H1 (cell line): ENCODE measurements around the gene ELAVL1. TPM values are rescaled to one million over a fixed set of nuclear protein-coding genes. Genes with fewer than 3 reads are reported as not detected.

Experiments used
- CTCF ChIA-PET: fragments of 300-600 bp; sonication (Branson Sonifier 250); formaldehyde crosslinking; loops from one replicate; lab custom pipeline; 2021; ENCODE audit not compliant: partially characterized antibody; lab: Charles Lee
- POLR2A ChIA-PET: fragments of 300-600 bp; sonication (Branson Sonifier 250); formaldehyde crosslinking; loops from one replicate; lab custom pipeline; 2021; ENCODE audit warnings: inconsistent platforms; ENCODE audit not compliant: partially characterized antibody; lab: Charles Lee
- DNase-seq, 2 experiments: peaks; one replicate each; pipeline versions ENCODE4 v3.0.0 to v3.0.0-alpha.2; 2010 to 2022; ENCODE audit warnings: low spot score in 2 of 2, low read depth in 1 of 2, mixed read lengths in 1 of 2
- FAIRE-seq: peaks from 2 replicates; lab custom pipeline; 2011; peaks lifted over from hg19 to GRCh38; lab: Jason Lieb, UNC
- H2AFZ ChIP-seq: 2 replicates; pipeline ENCODE4 v1.8.1; 2012; ENCODE audit warnings: low read length, inconsistent platforms
- H2AK5ac ChIP-seq: 2 replicates; pipeline ENCODE4 v1.6.1; 2013; ENCODE audit warnings: low read depth, low read length
- H2BK120ac ChIP-seq: replicated peaks from 2 replicates; pipeline ENCODE3; 2013; ENCODE audit warnings: low read depth, low read length, inconsistent platforms
- H2BK12ac ChIP-seq: 2 replicates; pipeline ENCODE4 v1.6.1; 2013; ENCODE audit warnings: low read depth, low read length
- H2BK15ac ChIP-seq: 2 replicates; pipeline ENCODE4 v1.6.1; 2013; ENCODE audit warnings: low read length
- H2BK20ac ChIP-seq: 2 replicates; pipeline ENCODE4 v1.6.1; 2013; ENCODE audit warnings: low read length
- H2BK5ac ChIP-seq: 2 replicates; pipeline ENCODE4 v1.6.1; 2013; ENCODE audit warnings: low read depth, low read length
- H3K14ac ChIP-seq: 2 replicates; pipeline ENCODE4 v1.6.1; 2013; ENCODE audit warnings: inconsistent platforms; ENCODE audit not compliant: insufficient read length
- H3K18ac ChIP-seq: 2 replicates; pipeline ENCODE4 v1.6.1; 2013; ENCODE audit warnings: low read length; ENCODE audit errors: extremely low read depth
- H3K23ac ChIP-seq: 2 replicates; pipeline ENCODE4 v1.6.1; 2013; ENCODE audit warnings: inconsistent platforms; ENCODE audit not compliant: insufficient read length
- H3K23me2 ChIP-seq: 2 replicates; pipeline ENCODE4 v1.6.1; 2013; ENCODE audit warnings: low read depth, low read length
- H3K27ac ChIP-seq: 2 replicates; pipeline ENCODE4 v1.6.1; 2011; ENCODE audit warnings: low read depth, low read length, inconsistent platforms
- H3K27me3 ChIP-seq, 4 experiments: replicated peaks in 1 of 4; 1 replicate in 1 of 4; 2 replicates in 3 of 4; pipeline versions ENCODE4 v1.6.1 to v1.8.1; 2011 to 2013; ENCODE audit warnings: low read length in 3 of 4, mild to moderate bottlenecking in 3 of 4, inconsistent platforms in 2 of 4, mixed read lengths in 2 of 4, moderate library complexity in 1 of 4; ENCODE audit not compliant: control insufficient read depth in 3 of 4, insufficient read depth in 3 of 4; ENCODE audit errors: extremely low read depth in 1 of 4
- H3K36me3 ChIP-seq, 4 experiments: 2 replicates each; pipeline versions ENCODE4 v1.6.1 to v1.8.1; 2011 to 2013; ENCODE audit warnings: mild to moderate bottlenecking in 4 of 4, low read length in 3 of 4, moderate library complexity in 2 of 4, control low read depth in 1 of 4, inconsistent platforms in 1 of 4; ENCODE audit not compliant: insufficient read depth in 4 of 4, control insufficient read depth in 2 of 4
- H3K4ac ChIP-seq: replicated peaks from 2 replicates; pipeline ENCODE3; 2013; ENCODE audit warnings: low read length, low read depth, mixed read lengths, inconsistent platforms; ENCODE audit not compliant: insufficient read length
- H3K4me1 ChIP-seq, 4 experiments: replicated peaks in 1 of 4; 1 replicate in 1 of 4; 2 replicates in 3 of 4; pipeline versions ENCODE4 v1.6.1 to v1.8.1; 2011 to 2013; ENCODE audit warnings: low read length in 3 of 4, inconsistent platforms in 2 of 4, mixed read lengths in 1 of 4; ENCODE audit not compliant: insufficient read depth in 4 of 4, control insufficient read depth in 3 of 4
- H3K4me2 ChIP-seq, 2 experiments: 2 replicates each; pipeline versions ENCODE4 v1.6.1 to v1.8.1; 2011 to 2013; ENCODE audit warnings: low read depth in 2 of 2, low read length in 2 of 2, control low read depth in 1 of 2, inconsistent platforms in 1 of 2, mild to moderate bottlenecking in 1 of 2; ENCODE audit not compliant: insufficient read depth in 1 of 2
- H3K4me3 ChIP-seq, 4 experiments: fragments of 200-600, 300-600 bp in 1 of 4; sonication (generic), shearing (Covaris generic), sonication (Bioruptor Twin) in 1 of 4; 2 replicates each; pipeline versions ENCODE4 v1.5.1 to v1.8.1; 2011 to 2016; ENCODE audit warnings: low read length in 4 of 4, low read depth in 3 of 4, control low read depth in 2 of 4, inconsistent platforms in 2 of 4, mild to moderate bottlenecking in 2 of 4, mixed read lengths in 1 of 4, moderate library complexity in 1 of 4; ENCODE audit not compliant: insufficient read depth in 2 of 4; ENCODE audit errors: extremely low read depth in 1 of 4
- H3K56ac ChIP-seq: replicated peaks from 2 replicates; pipeline ENCODE3; 2013; ENCODE audit warnings: low read depth, mild to moderate bottlenecking, mixed read lengths, low read length, inconsistent platforms; ENCODE audit not compliant: insufficient read length
- H3K79me1 ChIP-seq: 2 replicates; pipeline ENCODE4 v1.6.1; 2013; ENCODE audit warnings: low read depth, low read length, control low read depth
- H3K79me2 ChIP-seq, 2 experiments: 2 replicates each; pipeline versions ENCODE4 v1.6.1 to v1.8.1; 2012 to 2013; ENCODE audit warnings: low read length in 2 of 2, mild to moderate bottlenecking in 2 of 2, inconsistent platforms in 1 of 2; ENCODE audit not compliant: insufficient read depth in 2 of 2, control insufficient read depth in 1 of 2
- H3K9ac ChIP-seq, 4 experiments: replicated peaks in 1 of 4; 1 replicate in 1 of 4; 2 replicates in 3 of 4; pipeline versions ENCODE4 v1.6.1 to v1.8.1; 2011 to 2013; ENCODE audit warnings: low read depth in 3 of 4, low read length in 3 of 4, control low read depth in 2 of 4, mild to moderate bottlenecking in 2 of 4, moderate library complexity in 2 of 4, inconsistent platforms in 1 of 4; ENCODE audit errors: extremely low read depth in 1 of 4
- H3K9me3 ChIP-seq, 2 experiments: 2 replicates each; pipeline versions ENCODE4 v1.6.1 to v1.8.1; 2012 to 2013; ENCODE audit warnings: mild to moderate bottlenecking in 2 of 2, moderate library complexity in 2 of 2, control low read depth in 1 of 2, inconsistent platforms in 1 of 2, low read depth in 1 of 2, low read length in 1 of 2, mixed read lengths in 1 of 2; ENCODE audit not compliant: insufficient read depth in 2 of 2
- H4K20me1 ChIP-seq, 2 experiments: replicated peaks in 1 of 2; 2 replicates each; pipeline versions ENCODE3 to v1.8.1; 2011 to 2013; ENCODE audit warnings: inconsistent platforms in 2 of 2, low read length in 2 of 2, mild to moderate bottlenecking in 1 of 2; ENCODE audit not compliant: insufficient read depth in 2 of 2, control insufficient read depth in 1 of 2
- H4K5ac ChIP-seq: 2 replicates; pipeline ENCODE4 v1.6.1; 2013; ENCODE audit warnings: low read length, low read depth, mixed read lengths, inconsistent platforms; ENCODE audit not compliant: insufficient read length
- H4K8ac ChIP-seq: 2 replicates; pipeline ENCODE4 v1.8.0; 2013; ENCODE audit warnings: mild to moderate bottlenecking, moderate library complexity, low read length, inconsistent platforms; ENCODE audit not compliant: insufficient read depth; ENCODE audit errors: extremely low read depth
- H4K91ac ChIP-seq: replicated peaks from 2 replicates; pipeline ENCODE3; 2013; ENCODE audit warnings: low read length, mixed read lengths, inconsistent platforms; ENCODE audit not compliant: insufficient read length
- CBX5 ChIP-seq: fragments of 300-800, 300-1000 bp; sonication (generic); IDR thresholded peaks from 2 replicates; pipeline ENCODE4 v1.7.1; 2016; ENCODE audit warnings: antibody characterized with exemption, low read length, low read depth
- EP300 ChIP-seq, 2 experiments: IDR thresholded peaks; 1 replicate in 1 of 2; 2 replicates in 1 of 2; pipeline ENCODE4 v1.6.1; 2011 to 2012; ENCODE audit warnings: low read depth in 2 of 2, low read length in 2 of 2, mild to moderate bottlenecking in 2 of 2, borderline replicate concordance in 1 of 2, inconsistent platforms in 1 of 2, moderate library complexity in 1 of 2
- SP1 ChIP-seq: IDR thresholded peaks from 2 replicates; pipeline ENCODE4 v1.6.1; 2011; ENCODE audit warnings: low read depth, low read length
- TAF1 ChIP-seq: IDR thresholded peaks from 2 replicates; pipeline ENCODE4 v1.6.1; 2011; ENCODE audit warnings: mild to moderate bottlenecking, low read depth, low read length
- WGBS, 2 experiments: shearing (Covaris generic) in 1 of 2; methylation state at CpG; one replicate each; pipeline versions ENCODE4 v1.1.6 to v1.1.7; 2013 to 2015; ENCODE audit warnings: low lambda C conversion rate in 2 of 2, mixed read lengths in 2 of 2, inconsistent platforms in 1 of 2, low coverage in 1 of 2, missing lambda C conversion rate in 1 of 2; ENCODE audit not compliant: insufficient replicate concordance in 2 of 2, insufficient coverage in 1 of 2, insufficient read length in 1 of 2; ENCODE audit errors: extremely low coverage in 1 of 2, missing lambda C conversion rate in 1 of 2; 5-methylcytosine and 5-hydroxymethylcytosine counted together
- polyA plus RNA-seq, 7 experiments: library from polyadenylated mRNA; depleted of rRNA in 3 of 7; stranded (reverse) in 5 of 7; unstranded in 2 of 7; fragments of >200 nt in 5 of 7; fragments of 200-250 nt in 2 of 7; gene quantifications; 1 replicate in 5 of 7; 2 replicates in 1 of 7; 4 replicates in 1 of 7; pipeline versions ENCODE4 v1.2.1 to v1.2.3, GENCODE V29; 2011 to 2013; ENCODE audit warnings: missing spikeins in 2 of 7, mixed read lengths in 2 of 7
- total RNA-seq: library from RNA; stranded (reverse); fragmentation: NEBNext Ultra II Directional; extraction: Animal tissue kit (Norgen Biotek cat#: 25700); gene quantifications from 2 replicates; pipeline ENCODE4 v1.2.1, GENCODE V29; 2021
- TF ChIP-seq, protein P1 (sequence below), 3 experiments: IDR thresholded peaks; 1 replicate in 2 of 3; 2 replicates in 1 of 3; pipeline versions ENCODE4 v1.5.1 to v1.6.1; 2011; ENCODE audit warnings: low read length in 3 of 3, mild to moderate bottlenecking in 3 of 3, inconsistent platforms in 2 of 3, low read depth in 1 of 3, moderate library complexity in 1 of 3; ENCODE audit not compliant: insufficient read depth in 1 of 3; ENCODE audit errors: control extremely low read depth in 1 of 3

The ELAVL1 gene
- total and polyA plus RNA-seq, 2 of the 8 experiments (the other 6 are each of a cell fraction or from before 2014, with no cell fraction given) = 56.7 to 163 TPM

DNA sequence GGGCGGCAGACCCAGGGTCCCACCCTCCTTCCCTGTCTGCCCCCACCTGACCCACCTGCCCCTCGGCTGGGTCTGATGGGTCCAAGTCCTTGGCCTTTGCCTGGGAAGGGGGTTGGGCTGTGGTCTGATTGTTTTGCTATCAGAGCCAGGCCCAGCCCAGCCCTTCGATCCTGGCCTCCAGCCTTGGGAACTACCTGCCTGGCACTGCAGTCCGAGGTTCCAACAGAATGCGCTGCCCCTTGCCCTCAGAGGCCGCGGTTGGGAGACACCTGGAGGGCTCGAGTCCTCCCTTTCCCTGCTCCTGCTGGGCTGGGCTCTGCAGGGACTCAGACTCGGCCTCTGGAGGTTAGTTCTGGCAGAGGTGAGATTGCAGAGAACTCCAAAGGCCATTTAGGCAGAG, 48.7 kb upstream of the ELAVL1 start:
- H3K79me2 ChIP-seq = no peaks in the 10 kb centered on the region
- FAIRE-seq (no peak), DNase-seq (no peak)
- no peak overlapping the region for H2BK20ac ChIP-seq
- H3K23ac ChIP-seq = no peak overlapping the region
- peak overlapping the region; percentile 7 for H3K18ac ChIP-seq
- no peak overlapping the region for H3K56ac ChIP-seq
- no peak overlapping the region for H3K4me3 ChIP-seq
- H3K4me2 ChIP-seq = peak overlapping the region in 1 of 2 experiments; percentile 18; a peak in 1 of 4 replicates
- H2BK120ac ChIP-seq = no peak overlapping the region
- no peaks in the 10 kb centered on the region for H3K36me3 ChIP-seq
- ChIA-PET POLR2A (interaction anchor here (0.6 to 2.8 kb wide), 3 partner anchors 14 to 361 kb away, joined by 3 to 8 read pairs (median 3); no protein-coding TSS in a partner anchor), CTCF (interaction anchor here (0.6 to 4.8 kb wide), 7 partner anchors 14 to 69 kb away, joined by 3 to 39 read pairs (median 3); no protein-coding TSS in a partner anchor)
- no peak overlapping the region for H3K14ac ChIP-seq
- H2BK12ac ChIP-seq = no peak overlapping the region
- H2BK15ac ChIP-seq = no peak overlapping the region
- H3K27me3 ChIP-seq = peaks cover 0 to 5% (median 2%) of the 10 kb centered on the region in 4 experiments; a peak in 4 of 7 replicates
- no peaks in the 10 kb centered on the region for H3K9me3 ChIP-seq
- no peaks in the 10 kb centered on the region; the same call in 1 of the 2 replicates for H3K23me2 ChIP-seq
- H3K9ac ChIP-seq = no peak overlapping the region
- H3K27ac ChIP-seq = no peak overlapping the region
- no peak overlapping the region for H4K5ac ChIP-seq
- H3K79me1 ChIP-seq = no peaks in the 10 kb centered on the region
- no peak overlapping the region for H2BK5ac ChIP-seq
- no peak overlapping the region for H2AK5ac ChIP-seq
- no peak overlapping the region for H4K91ac ChIP-seq
- no peak overlapping the region for H4K8ac ChIP-seq
- 70% methylated on average over 9 of the region's 9 CpGs; no CpG with 5 or more reads in 1 of the 2 experiments for WGBS, 2 experiments
- H4K20me1 ChIP-seq = no peaks in the 10 kb centered on the region
- H3K4ac ChIP-seq = no peak overlapping the region
- peaks cover 2 to 18% (median 7%) of the 10 kb centered on the region in 4 experiments; a peak in 6 of 7 replicates for H3K4me1 ChIP-seq
- no peak overlapping the region for H2AFZ ChIP-seq
- TF ChIP-seq CBX5 = no peak
- TF ChIP-seq TAF1 = no peak
- no peak for TF ChIP-seq EP300 (IDR thresholded peaks at IDR 0.05; ENCODE audit: borderline replicate concordance in 1 of 2, low read depth in 2 of 2, low read length in 2 of 2)
- no peak for TF ChIP-seq SP1
- TF ChIP-seq, protein P1, sequence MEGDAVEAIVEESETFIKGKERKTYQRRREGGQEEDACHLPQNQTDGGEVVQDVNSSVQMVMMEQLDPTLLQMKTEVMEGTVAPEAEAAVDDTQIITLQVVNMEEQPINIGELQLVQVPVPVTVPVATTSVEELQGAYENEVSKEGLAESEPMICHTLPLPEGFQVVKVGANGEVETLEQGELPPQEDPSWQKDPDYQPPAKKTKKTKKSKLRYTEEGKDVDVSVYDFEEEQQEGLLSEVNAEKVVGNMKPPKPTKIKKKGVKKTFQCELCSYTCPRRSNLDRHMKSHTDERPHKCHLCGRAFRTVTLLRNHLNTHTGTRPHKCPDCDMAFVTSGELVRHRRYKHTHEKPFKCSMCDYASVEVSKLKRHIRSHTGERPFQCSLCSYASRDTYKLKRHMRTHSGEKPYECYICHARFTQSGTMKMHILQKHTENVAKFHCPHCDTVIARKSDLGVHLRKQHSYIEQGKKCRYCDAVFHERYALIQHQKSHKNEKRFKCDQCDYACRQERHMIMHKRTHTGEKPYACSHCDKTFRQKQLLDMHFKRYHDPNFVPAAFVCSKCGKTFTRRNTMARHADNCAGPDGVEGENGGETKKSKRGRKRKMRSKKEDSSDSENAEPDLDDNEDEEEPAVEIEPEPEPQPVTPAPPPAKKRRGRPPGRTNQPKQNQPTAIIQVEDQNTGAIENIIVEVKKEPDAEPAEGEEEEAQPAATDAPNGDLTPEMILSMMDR (IDR thresholded peaks at IDR 0.05; ENCODE audit: control extremely low read depth in 1 of 3, insufficient read depth in 1 of 3, low read depth in 1 of 3, low read length in 3 of 3) = no peak
